Measurements from ENCODE around the gene ROR2. TPM values are rescaled to one million over a fixed set of nuclear protein-coding genes. Genes with fewer than 3 reads are reported as not detected.

Gene ROR2
- total RNA-seq, 4 donors from 2014 or later: 9.5 to 17.7 (median 15.9) TPM

DNA sequence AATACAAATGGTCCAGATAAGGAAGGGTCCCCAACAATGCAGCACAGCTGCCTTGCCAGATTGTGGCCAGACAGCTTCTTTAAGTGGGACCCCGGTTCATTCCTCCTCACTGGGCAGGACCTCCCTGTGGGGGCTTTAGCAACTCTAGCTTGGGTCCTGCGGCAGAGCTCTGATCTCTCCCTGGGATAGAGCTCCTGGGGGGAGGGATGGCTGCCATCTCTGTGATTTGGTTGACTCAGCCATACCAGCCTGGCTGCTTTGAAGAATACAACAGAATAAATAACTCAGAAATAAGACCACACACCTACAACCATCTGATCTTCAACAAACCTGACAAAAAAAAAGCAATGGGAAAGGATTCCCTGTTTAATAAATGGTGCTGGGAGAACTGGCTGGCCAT is 22.7 kb upstream of the ROR2 start:
- Histone ChIP-seq H3K27me3 (no peaks in the 10 kb centered on the region), H3K27ac (no peak overlapping the region), H3K9me3 (no peaks in the 10 kb centered on the region), H3K4me1 (no peaks in the 10 kb centered on the region), H3K4me3 (replicated peaks in 1 of 3) (no peak overlapping the region), H3K36me3 (no peaks in the 10 kb centered on the region)
- DNase-seq: no peak
- intact Hi-C loops (cut with DNase I): no loop called here
- 60 to 78% methylated on average over 2 of the region's 2 CpGs for WGBS, 2 donors
- TF ChIP-seq, protein P1, sequence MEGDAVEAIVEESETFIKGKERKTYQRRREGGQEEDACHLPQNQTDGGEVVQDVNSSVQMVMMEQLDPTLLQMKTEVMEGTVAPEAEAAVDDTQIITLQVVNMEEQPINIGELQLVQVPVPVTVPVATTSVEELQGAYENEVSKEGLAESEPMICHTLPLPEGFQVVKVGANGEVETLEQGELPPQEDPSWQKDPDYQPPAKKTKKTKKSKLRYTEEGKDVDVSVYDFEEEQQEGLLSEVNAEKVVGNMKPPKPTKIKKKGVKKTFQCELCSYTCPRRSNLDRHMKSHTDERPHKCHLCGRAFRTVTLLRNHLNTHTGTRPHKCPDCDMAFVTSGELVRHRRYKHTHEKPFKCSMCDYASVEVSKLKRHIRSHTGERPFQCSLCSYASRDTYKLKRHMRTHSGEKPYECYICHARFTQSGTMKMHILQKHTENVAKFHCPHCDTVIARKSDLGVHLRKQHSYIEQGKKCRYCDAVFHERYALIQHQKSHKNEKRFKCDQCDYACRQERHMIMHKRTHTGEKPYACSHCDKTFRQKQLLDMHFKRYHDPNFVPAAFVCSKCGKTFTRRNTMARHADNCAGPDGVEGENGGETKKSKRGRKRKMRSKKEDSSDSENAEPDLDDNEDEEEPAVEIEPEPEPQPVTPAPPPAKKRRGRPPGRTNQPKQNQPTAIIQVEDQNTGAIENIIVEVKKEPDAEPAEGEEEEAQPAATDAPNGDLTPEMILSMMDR (IDR thresholded peaks at IDR 0.05): no peak
- no peak for TF ChIP-seq POLR2A (IDR thresholded peaks at IDR 0.05)

DNA sequence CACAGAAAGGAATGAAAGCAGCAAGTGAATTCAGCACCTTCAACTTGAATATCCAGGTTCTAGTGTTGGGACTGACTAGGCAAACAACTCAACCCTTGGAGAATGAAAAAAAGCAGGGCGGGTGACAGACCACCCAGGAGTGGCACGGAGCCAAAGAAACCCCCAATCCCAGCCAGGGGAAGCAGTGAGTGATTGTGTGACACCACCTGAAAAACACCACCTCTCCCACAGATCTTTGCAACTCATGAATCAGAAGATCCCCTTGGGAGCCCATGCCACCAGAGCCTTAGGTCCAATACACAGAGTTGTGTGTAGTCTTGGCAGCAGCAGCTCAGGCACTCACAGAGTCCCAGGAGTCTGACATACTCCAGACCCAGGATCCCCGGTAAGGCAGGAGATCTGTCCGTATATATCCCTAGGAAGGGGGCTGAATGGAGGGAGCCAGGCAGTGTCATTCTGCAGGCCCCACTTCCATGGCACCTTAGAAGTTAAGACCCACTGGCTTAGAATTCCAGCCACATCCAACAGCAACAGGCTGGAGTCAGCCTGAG is 22.1 kb upstream of the ROR2 start:
- TF ChIP-seq POLR2A (IDR thresholded peaks at IDR 0.05): no peak
- H3K27ac ChIP-seq: no peak overlapping the region
- no peak for DNase-seq
- H3K9me3 ChIP-seq: no peaks in the 10 kb centered on the region
- no peak overlapping the region for H3K4me3 ChIP-seq (replicated peaks in 1 of 3)
- WGBS, 2 donors: 63 to 76% methylated on average over 3 of the region's 4 CpGs
- H3K27me3 ChIP-seq: no peaks in the 10 kb centered on the region
- intact Hi-C loops (cut with DNase I): no loop called here
- no peaks in the 10 kb centered on the region for H3K36me3 ChIP-seq
- no peaks in the 10 kb centered on the region for H3K4me1 ChIP-seq

- no peaks in the 10 kb centered on the region for H3K36me3 ChIP-seq
- H3K4me3 ChIP-seq (replicated peaks in 1 of 3): no peak overlapping the region
- no peaks in the 10 kb centered on the region for H3K4me1 ChIP-seq
- H3K27ac ChIP-seq: no peak overlapping the region
- intact Hi-C loops (cut with DNase I): no loop called here
- DNase-seq: no peak
- no peak for TF ChIP-seq POLR2A (IDR thresholded peaks at IDR 0.05)
- WGBS, 2 donors: 92 to 94% methylated on average over 3 of the region's 3 CpGs
- no peaks in the 10 kb centered on the region for H3K9me3 ChIP-seq
- no peaks in the 10 kb centered on the region for H3K27me3 ChIP-seq
Observed at GRCh38 chr9:91967259-91967658, 17.2 kb upstream of the ROR2 start.

DNA sequence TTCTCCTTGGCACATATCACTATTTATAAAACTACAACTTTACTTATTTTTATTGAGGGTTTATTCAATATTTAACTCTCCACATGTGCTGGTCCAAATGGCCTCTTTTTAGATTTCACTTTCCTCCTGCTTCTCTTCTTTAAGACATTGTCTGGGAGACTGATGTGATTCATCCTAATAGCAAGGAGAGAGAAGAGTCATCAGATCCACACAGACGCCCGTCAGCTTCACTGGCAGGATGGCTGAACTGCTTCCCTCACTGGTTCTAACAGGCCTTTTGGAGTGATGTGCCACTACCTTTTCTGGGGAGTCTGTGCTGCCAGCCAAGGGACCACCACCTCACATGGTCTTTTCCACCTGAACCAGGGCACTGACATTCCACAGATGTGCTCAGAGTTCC is 16.5 kb upstream of the ROR2 start:
- no peaks in the 10 kb centered on the region for H3K27me3 ChIP-seq
- no peak for TF ChIP-seq POLR2A (IDR thresholded peaks at IDR 0.05)
- TF ChIP-seq, protein P1 (IDR thresholded peaks at IDR 0.05): no peak
- no peaks in the 10 kb centered on the region for H3K4me1 ChIP-seq
- intact Hi-C loops (cut with DNase I): no loop called here
- DNase-seq: no peak
- no peaks in the 10 kb centered on the region for H3K9me3 ChIP-seq
- no peaks in the 10 kb centered on the region for H3K36me3 ChIP-seq
- H3K27ac ChIP-seq: no peak overlapping the region
- no peak overlapping the region for H3K4me3 ChIP-seq (replicated peaks in 1 of 3)
- WGBS, 2 donors: 78 to 89% methylated on average over 2 of the region's 2 CpGs

DNA sequence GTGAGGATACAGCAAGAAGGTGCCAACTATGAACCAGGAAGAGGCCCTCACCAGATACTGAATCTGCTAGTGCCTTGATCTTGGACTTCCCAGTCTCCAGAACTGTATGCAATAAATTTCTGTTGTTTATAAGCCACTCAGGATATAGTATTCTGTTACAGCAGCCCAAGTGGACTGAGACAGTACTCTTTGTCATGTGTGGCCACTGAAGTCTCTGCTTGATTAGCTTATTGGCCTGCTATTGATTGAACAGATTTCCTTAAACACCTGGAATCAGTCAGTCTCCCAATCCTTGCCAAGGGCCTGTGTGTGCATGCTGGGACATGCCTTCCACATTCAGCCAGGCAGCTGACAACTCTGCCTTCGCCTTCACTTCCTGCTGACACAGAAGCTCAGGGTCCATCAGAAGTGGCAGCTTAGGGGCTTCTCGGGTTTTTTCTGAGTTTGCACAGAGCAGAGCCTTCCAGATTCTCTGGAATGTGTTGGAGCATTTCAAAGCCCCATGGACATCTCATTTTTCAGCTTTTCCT is 13.7 kb upstream of the ROR2 start:
- no peak overlapping the region for H3K4me3 ChIP-seq (replicated peaks in 1 of 3)
- no peaks in the 10 kb centered on the region for H3K9me3 ChIP-seq
- intact Hi-C loops (cut with DNase I): no loop called here
- no peaks in the 10 kb centered on the region for H3K4me1 ChIP-seq
- H3K27me3 ChIP-seq: no peaks in the 10 kb centered on the region
- no peak for TF ChIP-seq POLR2A (IDR thresholded peaks at IDR 0.05)
- TF ChIP-seq, protein P1 (IDR thresholded peaks at IDR 0.05): no peak
- H3K27ac ChIP-seq: no peak overlapping the region
- no peaks in the 10 kb centered on the region for H3K36me3 ChIP-seq
- no peak for DNase-seq
- 60 to 75% methylated on average over 2 of the region's 2 CpGs for WGBS, 2 donors

DNA sequence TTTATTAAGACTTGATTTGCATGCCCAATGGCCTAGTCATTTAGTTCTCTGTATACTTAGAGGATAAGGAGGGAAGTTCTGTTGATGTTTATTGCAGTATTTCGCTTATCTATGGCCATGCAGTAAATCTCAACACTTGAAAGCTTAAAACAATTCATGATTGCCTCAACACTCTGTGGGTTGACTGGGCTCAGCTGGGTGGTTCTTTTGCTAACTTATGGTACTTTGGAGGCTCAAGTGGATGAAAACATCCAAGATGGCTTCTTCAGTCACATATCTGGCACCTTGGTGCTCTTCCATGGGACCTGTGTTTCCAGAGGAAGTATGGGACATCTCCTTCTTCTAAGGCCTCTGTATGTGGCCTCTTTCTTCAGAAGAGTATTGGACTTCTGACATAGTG is 10.3 kb upstream of the ROR2 start:
- H3K9me3 ChIP-seq: no peaks in the 10 kb centered on the region
- H3K4me1 ChIP-seq: no peaks in the 10 kb centered on the region
- intact Hi-C loops (cut with DNase I): no loop called here
- H3K27ac ChIP-seq: no peak overlapping the region
- 95 to 96% methylated on average over 1 of the region's 1 CpG for WGBS, 2 donors
- H3K36me3 ChIP-seq: no peaks in the 10 kb centered on the region
- H3K27me3 ChIP-seq: no peaks in the 10 kb centered on the region
- no peak overlapping the region for H3K4me3 ChIP-seq (replicated peaks in 1 of 3)
- TF ChIP-seq, protein P1 (IDR thresholded peaks at IDR 0.05): no peak
- no peak for TF ChIP-seq POLR2A (IDR thresholded peaks at IDR 0.05)
- DNase-seq: no peak

All from thyroid gland (tissue), 4 donors.